ENCODE results near the gene MAGI3. TPM values are rescaled to one million over a fixed set of nuclear protein-coding genes. Genes with fewer than 3 reads are reported as not detected.

MAGI3 gene
- total and polyA plus RNA-seq, 9 donors, result 5.3 to 20.8 (median 15.4) TPM

GRCh38 chr1:113380075-113380474 lies 10.2 kb upstream of the MAGI3 start:
- 92 to 96% (median 95%) methylated on average over 3 of the region's 3 CpGs for WGBS, 3 donors
- no peaks in the 10 kb centered on the region for H3K4me1 ChIP-seq (ENCODE audit: insufficient read depth)
- H3K36me3 ChIP-seq, result no peaks in the 10 kb centered on the region
- H3K4me3 ChIP-seq, result no peak overlapping the region
- H3K9me3 ChIP-seq, result no peaks in the 10 kb centered on the region
- no peak for DNase-seq
- H3K27me3 ChIP-seq, result no peaks in the 10 kb centered on the region
- no peak for TF ChIP-seq EP300 (IDR thresholded peaks at IDR 0.05)
- no peak for TF ChIP-seq CTCF (IDR thresholded peaks at IDR 0.05)
- no peak for TF ChIP-seq POLR2A (IDR thresholded peaks at IDR 0.05)
- intact Hi-C loops (cut with DNase I), result loop anchor here in 2 of 4 donors (10.0 kb wide), 1 partner anchor 155 kb away; no protein-coding TSS in a partner anchor
- no peak overlapping the region for H3K27ac ChIP-seq

DNA sequence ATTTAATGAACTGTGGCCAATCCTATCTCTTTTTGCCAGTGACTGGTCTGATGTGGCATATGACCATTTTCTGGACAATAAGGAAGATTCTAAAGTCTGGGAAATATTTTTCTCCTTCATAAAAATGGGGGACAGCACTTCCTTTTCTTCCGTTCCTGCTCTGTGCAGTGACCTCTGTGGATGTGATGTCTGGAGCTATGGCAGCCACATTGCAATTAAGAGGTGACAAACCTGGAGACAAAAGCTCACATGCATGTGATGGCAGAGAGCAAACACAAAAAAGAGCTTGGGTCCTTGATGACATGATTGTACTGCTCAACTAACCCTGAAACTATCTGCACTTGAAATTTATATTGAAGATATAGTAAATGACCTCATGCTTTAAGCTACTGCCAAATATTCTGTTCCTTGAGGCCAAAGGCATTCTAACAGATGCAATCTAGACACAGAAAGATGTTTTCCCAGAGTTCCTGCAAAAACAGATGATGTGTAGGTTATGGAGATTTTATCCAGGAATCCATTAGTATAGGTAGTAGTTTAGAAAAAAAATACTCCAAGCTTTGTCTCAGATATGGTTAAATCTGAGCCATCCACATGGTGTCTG lies 2.2 kb upstream of the MAGI3 start:
- Histone ChIP-seq H3K4me3 (no peak overlapping the region), H3K27ac (no peak overlapping the region), H3K9me3 (no peaks in the 10 kb centered on the region), H3K4me1 (ENCODE audit: insufficient read depth) (peaks cover 1% of the 10 kb centered on the region), H3K36me3 (no peaks in the 10 kb centered on the region), H3K27me3 (no peaks in the 10 kb centered on the region)
- WGBS, 3 donors, result 91 to 100% (median 96%) methylated on average over 1 of the region's 1 CpG
- DNase-seq, result no peak
- intact Hi-C loops (cut with DNase I), result loop anchor here in 2 of 4 donors (10.0 kb wide), 1 partner anchor 163 kb away; no protein-coding TSS in a partner anchor
- TF ChIP-seq EP300 (IDR thresholded peaks at IDR 0.05) (no peak), POLR2A (IDR thresholded peaks at IDR 0.05) (no peak), CTCF (IDR thresholded peaks at IDR 0.05) (no peak)

- intact Hi-C loops (cut with DNase I), result loop anchor here in 2 of 4 donors (10.0 kb wide), 1 partner anchor 164 kb away; no protein-coding TSS in a partner anchor
- Histone ChIP-seq H3K4me3 (peak overlapping the region; percentile 97), H3K4me1 (ENCODE audit: insufficient read depth) (peaks cover 1% of the 10 kb centered on the region), H3K36me3 (no peaks in the 10 kb centered on the region), H3K27ac (no peak overlapping the region), H3K9me3 (no peaks in the 10 kb centered on the region), H3K27me3 (no peaks in the 10 kb centered on the region)
- 14 to 17% (median 15%) methylated on average over 8 of the region's 8 CpGs for WGBS, 3 donors
- DNase-seq, result peak in 2 of 5 donors; percentile 17 to 26
- TF ChIP-seq POLR2A (IDR thresholded peaks at IDR 0.05) (no peak), CTCF (IDR thresholded peaks at IDR 0.05) (no peak), EP300 (IDR thresholded peaks at IDR 0.05) (no peak)
Observed at GRCh38 chr1:113388621-113389358, 1.5 kb upstream of the MAGI3 start.

GRCh38 chr1:113389359-113389952 lies 859 bp upstream of the MAGI3 start:
- H3K4me1 ChIP-seq (ENCODE audit: insufficient read depth), result peaks cover 1% of the 10 kb centered on the region
- H3K36me3 ChIP-seq, result no peaks in the 10 kb centered on the region
- no peak for DNase-seq
- no peak for TF ChIP-seq CTCF (IDR thresholded peaks at IDR 0.05)
- TF ChIP-seq EP300 (IDR thresholded peaks at IDR 0.05), result no peak
- TF ChIP-seq POLR2A (IDR thresholded peaks at IDR 0.05), result no peak
- H3K27me3 ChIP-seq, result no peaks in the 10 kb centered on the region
- WGBS, 3 donors, result 1 to 3% (median 1%) methylated on average over 13 of the region's 13 CpGs
- no peaks in the 10 kb centered on the region for H3K9me3 ChIP-seq
- peak overlapping the region; percentile 97 for H3K4me3 ChIP-seq
- H3K27ac ChIP-seq, result peak overlapping the region; percentile 34 to 83
- intact Hi-C loops (cut with DNase I), result loop anchor here in 2 of 4 donors (10.0 kb wide), 1 partner anchor 165 kb away; no protein-coding TSS in a partner anchor
